Suprapubic skin (tissue), 4 donors: ENCODE results near the gene LYST.

Experiments used
- POLR2A ChIP-seq, 2 donors: fragments of 450-650 bp; IDR thresholded peaks; one replicate each; pipeline ENCODE4 v1.6.1; 2017; ENCODE audit warnings: antibody characterized with exemption in 2 of 2, mild to moderate bottlenecking in 2 of 2, moderate library complexity in 2 of 2
- POLR2AphosphoS5 ChIP-seq, 3 donors: sonication (generic); formaldehyde crosslinking; IDR thresholded peaks; one replicate each; pipeline ENCODE4 v1.6.1; 2017; ENCODE audit warnings: antibody characterized with exemption in 3 of 3

- no peak for TF ChIP-seq POLR2A (IDR thresholded peaks at IDR 0.05)
- TF ChIP-seq POLR2AphosphoS5 (IDR thresholded peaks at IDR 0.05) = no peak
Observed at GRCh38 chr1:235888119-235888643, 21.5 kb upstream of the LYST start.
